Measurements from ENCODE around the gene LCAT. TPM values are rescaled to one million over a fixed set of nuclear protein-coding genes. Genes with fewer than 3 reads are reported as not detected.

LCAT gene
- total and polyA plus RNA-seq, 9 donors, result 7.5 to 31.2 (median 16.8) TPM

- H3K4me3 ChIP-seq, result no peak overlapping the region
Observed at GRCh38 chr16:67957622-67958021, 13.7 kb upstream of the LCAT start.

DNA sequence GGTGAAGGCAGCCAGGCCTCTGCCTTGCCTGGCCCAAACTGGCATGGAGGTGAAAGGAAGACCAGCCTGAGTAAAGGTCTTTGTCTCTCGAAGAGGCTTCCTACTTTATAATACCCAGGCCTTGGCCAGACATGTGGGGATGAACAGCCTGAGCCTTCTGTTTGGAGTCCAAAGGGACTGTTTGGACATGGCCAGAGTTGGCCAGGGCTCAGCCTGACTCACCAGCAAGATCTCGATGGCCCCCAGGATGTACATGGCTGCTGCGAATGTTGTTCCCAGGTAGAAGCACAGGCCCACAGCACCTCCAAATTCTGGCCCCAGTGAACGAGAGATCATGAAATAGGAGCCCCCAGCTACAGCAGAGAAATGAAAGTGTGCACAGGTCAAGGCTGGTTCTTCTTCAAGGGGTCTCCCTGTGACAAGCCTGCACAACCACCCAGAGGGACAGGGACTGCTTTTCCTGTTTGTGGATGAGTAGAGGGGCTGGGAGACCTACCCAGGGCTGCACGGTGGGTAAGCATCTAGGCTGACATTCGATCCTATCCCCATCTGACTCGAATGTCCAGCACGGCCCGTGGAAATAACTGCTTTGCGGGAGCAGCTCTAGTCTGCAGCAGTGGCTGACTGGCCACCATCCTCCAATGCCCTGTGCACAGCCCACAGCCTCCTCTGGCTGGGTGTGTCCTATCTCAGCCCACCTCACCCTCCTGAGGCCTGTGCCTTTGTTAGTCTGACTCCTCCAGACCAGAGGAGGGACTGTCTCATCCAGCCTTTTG lies 10.7 kb upstream of the LCAT start:
- no peaks in the 10 kb centered on the region for H3K9me3 ChIP-seq
- WGBS, 3 donors, result 80 to 89% (median 84%) methylated on average over 9 to 10 of the region's 10 CpGs
- H3K27me3 ChIP-seq, result no peaks in the 10 kb centered on the region
- intact Hi-C loops (cut with DNase I), result no loop called here
- H3K36me3 ChIP-seq, result no peaks in the 10 kb centered on the region
- TF ChIP-seq EP300 (IDR thresholded peaks at IDR 0.05) (no peak), POLR2A (IDR thresholded peaks at IDR 0.05) (no peak)
- TF ChIP-seq, protein P1, sequence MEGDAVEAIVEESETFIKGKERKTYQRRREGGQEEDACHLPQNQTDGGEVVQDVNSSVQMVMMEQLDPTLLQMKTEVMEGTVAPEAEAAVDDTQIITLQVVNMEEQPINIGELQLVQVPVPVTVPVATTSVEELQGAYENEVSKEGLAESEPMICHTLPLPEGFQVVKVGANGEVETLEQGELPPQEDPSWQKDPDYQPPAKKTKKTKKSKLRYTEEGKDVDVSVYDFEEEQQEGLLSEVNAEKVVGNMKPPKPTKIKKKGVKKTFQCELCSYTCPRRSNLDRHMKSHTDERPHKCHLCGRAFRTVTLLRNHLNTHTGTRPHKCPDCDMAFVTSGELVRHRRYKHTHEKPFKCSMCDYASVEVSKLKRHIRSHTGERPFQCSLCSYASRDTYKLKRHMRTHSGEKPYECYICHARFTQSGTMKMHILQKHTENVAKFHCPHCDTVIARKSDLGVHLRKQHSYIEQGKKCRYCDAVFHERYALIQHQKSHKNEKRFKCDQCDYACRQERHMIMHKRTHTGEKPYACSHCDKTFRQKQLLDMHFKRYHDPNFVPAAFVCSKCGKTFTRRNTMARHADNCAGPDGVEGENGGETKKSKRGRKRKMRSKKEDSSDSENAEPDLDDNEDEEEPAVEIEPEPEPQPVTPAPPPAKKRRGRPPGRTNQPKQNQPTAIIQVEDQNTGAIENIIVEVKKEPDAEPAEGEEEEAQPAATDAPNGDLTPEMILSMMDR (IDR thresholded peaks at IDR 0.05), result no peak
- peaks cover 3% of the 10 kb centered on the region for H3K4me1 ChIP-seq (ENCODE audit: insufficient read depth)
- DNase-seq, result peak in 1 of 5 donors; percentile 9
- no peak overlapping the region for H3K4me3 ChIP-seq
- no peak overlapping the region for H3K27ac ChIP-seq

More at GRCh38 chr16:67957622-67958021, 13.7 kb upstream of the LCAT start:
- WGBS, 3 donors, result 89 to 93% (median 91%) methylated on average over 9 of the region's 9 CpGs
- intact Hi-C loops (cut with DNase I), result no loop called here
- Histone ChIP-seq H3K4me1 (ENCODE audit: insufficient read depth) (peaks cover 7% of the 10 kb centered on the region), H3K36me3 (no peaks in the 10 kb centered on the region), H3K27ac (no peak overlapping the region), H3K27me3 (no peaks in the 10 kb centered on the region), H3K9me3 (no peaks in the 10 kb centered on the region)
- DNase-seq, result peak in 1 of 5 donors; percentile 12
- TF ChIP-seq, protein P1 (IDR thresholded peaks at IDR 0.05), result no peak
- TF ChIP-seq POLR2A (IDR thresholded peaks at IDR 0.05) (no peak), EP300 (IDR thresholded peaks at IDR 0.05) (no peak)

- no peak for DNase-seq
- WGBS, 3 donors, result 80 to 90% (median 81%) methylated on average over 6 to 8 of the region's 8 CpGs
- H3K27me3 ChIP-seq, result no peaks in the 10 kb centered on the region
- H3K4me3 ChIP-seq, result no peak overlapping the region
- TF ChIP-seq POLR2A (IDR thresholded peaks at IDR 0.05), result no peak
- TF ChIP-seq, protein P1 (IDR thresholded peaks at IDR 0.05), result no peak
- TF ChIP-seq EP300 (IDR thresholded peaks at IDR 0.05), result no peak
- intact Hi-C loops (cut with DNase I), result no loop called here
- H3K4me1 ChIP-seq (ENCODE audit: insufficient read depth), result no peaks in the 10 kb centered on the region
- H3K9me3 ChIP-seq, result no peaks in the 10 kb centered on the region
- no peak overlapping the region for H3K27ac ChIP-seq
- H3K36me3 ChIP-seq, result no peaks in the 10 kb centered on the region
Observed at GRCh38 chr16:67953641-67954375, 9.9 kb upstream of the LCAT start.

DNA sequence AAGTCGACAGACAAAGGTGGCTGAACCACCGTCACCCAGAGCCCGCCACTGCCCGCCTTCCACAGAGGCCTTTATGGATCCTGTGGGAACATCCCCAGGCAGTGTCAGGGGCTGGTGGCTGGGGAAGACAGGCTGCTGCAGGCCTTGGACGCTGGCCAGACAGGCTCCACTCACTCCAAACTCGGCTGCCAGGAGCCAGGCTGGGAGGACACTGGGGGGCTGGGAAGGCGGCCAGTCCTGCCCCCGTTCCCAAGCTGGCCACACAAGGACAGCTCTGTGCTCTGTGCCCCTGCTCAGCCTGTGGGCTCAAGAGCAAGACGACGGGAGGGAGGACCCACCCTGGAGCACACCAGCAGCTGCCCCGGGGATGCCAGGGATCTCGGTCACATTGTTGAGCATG lies 7.6 kb upstream of the LCAT start:
- intact Hi-C loops (cut with DNase I), result no loop called here
- Histone ChIP-seq H3K36me3 (no peaks in the 10 kb centered on the region), H3K27ac (no peak overlapping the region), H3K27me3 (no peaks in the 10 kb centered on the region), H3K4me1 (ENCODE audit: insufficient read depth) (no peaks in the 10 kb centered on the region), H3K9me3 (no peaks in the 10 kb centered on the region), H3K4me3 (no peak overlapping the region)
- DNase-seq, result no peak
- 56 to 61% (median 59%) methylated on average over 10 to 12 of the region's 12 CpGs for WGBS, 3 donors
- TF ChIP-seq, protein P1 (IDR thresholded peaks at IDR 0.05), result no peak
- TF ChIP-seq EP300 (IDR thresholded peaks at IDR 0.05) (no peak), POLR2A (IDR thresholded peaks at IDR 0.05) (no peak)
